Glutamatergic neuron (in vitro differentiated cells): Measurements from ENCODE around the gene C8G. TPM values are rescaled to one million over a fixed set of nuclear protein-coding genes. Genes with fewer than 3 reads are reported as not detected.

Experiments
- DNase-seq: peaks from one replicate; pipeline ENCODE4 v3.0.0; 2022
- H3K27ac Mint-ChIP-seq: one replicate; pipeline ENCODE4 v1.8.0; 2020; ENCODE audit warnings: mild to moderate bottlenecking, mixed read lengths, inconsistent platforms; ENCODE audit not compliant: unreplicated experiment
- H3K27me3 Mint-ChIP-seq: one replicate; pipeline ENCODE4 v1.8.0; 2020; ENCODE audit warnings: mild to moderate bottlenecking, moderate library complexity, mixed read lengths, inconsistent platforms; ENCODE audit not compliant: unreplicated experiment
- H3K36me3 Mint-ChIP-seq: one replicate; pipeline ENCODE4 v1.8.0; 2020; ENCODE audit warnings: mild to moderate bottlenecking, mixed read lengths, inconsistent platforms; ENCODE audit not compliant: unreplicated experiment
- H3K4me1 Mint-ChIP-seq: one replicate; pipeline ENCODE4 v1.8.0; 2020; ENCODE audit warnings: mild to moderate bottlenecking, low read depth, mixed read lengths, inconsistent platforms; ENCODE audit not compliant: unreplicated experiment
- H3K4me3 Mint-ChIP-seq: one replicate; pipeline ENCODE4 v1.8.0; 2020; ENCODE audit warnings: mild to moderate bottlenecking, mixed read lengths, inconsistent platforms; ENCODE audit not compliant: unreplicated experiment
- H3K9me3 Mint-ChIP-seq: one replicate; pipeline ENCODE4 v1.8.0; 2020; ENCODE audit warnings: mild to moderate bottlenecking, moderate library complexity, mixed read lengths, inconsistent platforms; ENCODE audit not compliant: unreplicated experiment
- total RNA-seq: library from RNA; stranded (reverse); fragmentation: NEBNext Ultra II Directional; extraction: Animal tissue kit (Norgen Biotek cat#: 25700); gene quantifications from one replicate; pipeline ENCODE4 v1.2.1, GENCODE V29; 2021; ENCODE audit not compliant: unreplicated experiment
- TF ChIP-seq, protein P1 (sequence below): fragments of 200-600 bp; sonication (generic); IDR thresholded peaks from one replicate; pipeline ENCODE4 v1.5.0; 2021; ENCODE audit not compliant: partially characterized antibody, unreplicated experiment

Gene C8G
- total RNA-seq, 1 donor from 2014 or later, result 14.5 TPM

DNA sequence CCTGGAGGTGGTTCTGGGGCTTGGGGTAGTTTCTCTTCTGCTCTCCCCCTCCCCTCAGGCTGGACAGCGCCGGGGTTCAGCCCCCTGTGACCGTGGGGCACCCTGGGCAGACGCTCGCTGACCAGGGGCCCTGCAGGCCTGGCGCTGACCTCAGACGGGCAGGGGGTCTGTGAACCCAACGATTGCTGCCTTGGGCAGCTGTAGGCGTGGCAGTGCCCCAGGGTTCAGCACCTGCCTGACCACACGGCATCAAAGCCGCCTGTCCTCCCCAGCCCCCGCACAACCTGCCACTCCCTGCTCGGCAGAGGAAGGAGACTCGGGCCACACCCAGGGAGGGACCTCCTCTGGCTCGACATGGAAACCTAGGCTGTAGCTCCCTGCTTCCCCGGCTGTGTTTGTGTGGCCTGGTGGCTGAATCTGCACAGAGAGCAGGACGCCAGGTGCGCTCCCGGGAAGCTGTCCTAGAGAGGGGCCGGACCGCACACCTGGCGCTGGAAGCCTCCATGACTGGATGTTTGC lies 19.2 kb downstream of the C8G start:
- Mint-ChIP-seq H3K4me1 (peaks cover 7% of the 10 kb centered on the region), H3K27me3 (peaks cover 4% of the 10 kb centered on the region), H3K27ac (no peak overlapping the region), H3K9me3 (peaks cover 2% of the 10 kb centered on the region), H3K4me3 (no peak overlapping the region), H3K36me3 (no peaks in the 10 kb centered on the region)
- TF ChIP-seq, protein P1, sequence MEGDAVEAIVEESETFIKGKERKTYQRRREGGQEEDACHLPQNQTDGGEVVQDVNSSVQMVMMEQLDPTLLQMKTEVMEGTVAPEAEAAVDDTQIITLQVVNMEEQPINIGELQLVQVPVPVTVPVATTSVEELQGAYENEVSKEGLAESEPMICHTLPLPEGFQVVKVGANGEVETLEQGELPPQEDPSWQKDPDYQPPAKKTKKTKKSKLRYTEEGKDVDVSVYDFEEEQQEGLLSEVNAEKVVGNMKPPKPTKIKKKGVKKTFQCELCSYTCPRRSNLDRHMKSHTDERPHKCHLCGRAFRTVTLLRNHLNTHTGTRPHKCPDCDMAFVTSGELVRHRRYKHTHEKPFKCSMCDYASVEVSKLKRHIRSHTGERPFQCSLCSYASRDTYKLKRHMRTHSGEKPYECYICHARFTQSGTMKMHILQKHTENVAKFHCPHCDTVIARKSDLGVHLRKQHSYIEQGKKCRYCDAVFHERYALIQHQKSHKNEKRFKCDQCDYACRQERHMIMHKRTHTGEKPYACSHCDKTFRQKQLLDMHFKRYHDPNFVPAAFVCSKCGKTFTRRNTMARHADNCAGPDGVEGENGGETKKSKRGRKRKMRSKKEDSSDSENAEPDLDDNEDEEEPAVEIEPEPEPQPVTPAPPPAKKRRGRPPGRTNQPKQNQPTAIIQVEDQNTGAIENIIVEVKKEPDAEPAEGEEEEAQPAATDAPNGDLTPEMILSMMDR, result no peak
- DNase-seq, result no peak

DNA sequence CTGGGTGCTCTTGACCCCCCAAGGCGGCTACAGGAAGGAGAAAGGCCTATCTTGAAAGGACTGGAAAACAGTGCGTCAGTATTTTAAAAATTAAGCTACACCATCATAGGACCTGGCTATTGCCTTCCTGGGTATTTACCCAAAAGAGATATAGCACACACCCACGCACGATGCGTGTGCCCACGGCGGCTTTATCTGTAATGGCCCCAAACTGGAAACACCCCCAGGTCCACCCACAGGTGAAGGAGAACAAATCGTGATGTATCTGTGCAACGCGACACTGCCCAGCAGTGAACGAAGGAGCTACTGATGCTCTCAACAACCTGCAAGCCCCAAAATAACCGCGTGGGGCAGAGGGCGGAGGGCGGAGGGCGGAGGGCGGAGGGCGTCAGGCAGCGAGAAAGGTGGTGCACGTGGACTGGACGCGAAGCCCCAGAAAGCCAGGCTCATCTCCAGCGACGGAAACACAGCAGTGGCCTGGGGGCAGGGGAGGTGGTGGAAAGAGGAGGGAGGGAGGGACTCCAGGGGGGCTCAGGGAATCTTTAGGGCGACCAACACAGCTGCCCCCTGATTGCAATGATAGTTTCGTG lies 19.9 kb downstream of the C8G start:
- peaks cover 4% of the 10 kb centered on the region for H3K27me3 Mint-ChIP-seq
- H3K9me3 Mint-ChIP-seq, result peaks cover 2% of the 10 kb centered on the region
- no peak overlapping the region for H3K27ac Mint-ChIP-seq
- TF ChIP-seq, protein P1, result no peak
- H3K36me3 Mint-ChIP-seq, result no peaks in the 10 kb centered on the region
- no peak overlapping the region for H3K4me3 Mint-ChIP-seq
- peaks cover 7% of the 10 kb centered on the region for H3K4me1 Mint-ChIP-seq
- DNase-seq, result no peak

DNA sequence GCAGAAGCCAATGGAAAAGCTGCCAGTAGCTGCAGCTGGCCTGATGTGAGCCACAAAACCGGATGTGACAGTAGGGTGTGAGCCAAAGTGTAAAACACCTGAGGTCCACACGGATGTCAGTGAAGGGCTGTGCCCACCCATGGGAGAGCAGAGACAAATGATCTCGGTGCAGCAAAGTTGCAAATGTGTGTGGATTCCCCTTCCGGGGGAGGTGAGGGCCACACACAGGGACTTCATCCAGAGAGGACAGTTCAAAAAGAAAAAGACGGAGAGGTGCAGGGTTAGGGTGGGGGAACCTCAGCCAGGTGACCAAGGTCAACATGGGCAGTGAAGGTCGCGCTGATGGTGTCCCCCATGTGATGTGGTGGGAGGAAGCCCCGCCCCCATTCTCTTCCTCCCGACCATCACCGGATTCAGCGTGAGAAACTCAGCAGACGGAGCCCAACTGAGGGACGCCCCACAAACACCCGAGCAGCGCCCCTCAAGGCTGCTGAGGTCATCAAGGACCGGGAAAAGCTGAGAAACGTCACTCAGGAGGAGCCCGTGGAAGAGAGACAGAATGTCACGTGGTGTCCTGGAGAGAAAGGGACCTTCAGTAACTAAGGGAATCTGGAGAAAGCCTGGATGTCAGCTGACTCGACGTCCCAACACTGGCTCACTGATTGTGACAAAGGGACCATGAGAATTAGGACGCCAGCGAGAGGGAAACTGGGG lies 20.9 kb downstream of the C8G start:
- Mint-ChIP-seq H3K27me3 (peaks cover 4% of the 10 kb centered on the region), H3K4me3 (peak overlapping the region; percentile 12), H3K4me1 (peaks cover 7% of the 10 kb centered on the region), H3K27ac (no peak overlapping the region), H3K36me3 (no peaks in the 10 kb centered on the region), H3K9me3 (peaks cover 2% of the 10 kb centered on the region)
- TF ChIP-seq, protein P1, result no peak
- DNase-seq, result no peak

DNA sequence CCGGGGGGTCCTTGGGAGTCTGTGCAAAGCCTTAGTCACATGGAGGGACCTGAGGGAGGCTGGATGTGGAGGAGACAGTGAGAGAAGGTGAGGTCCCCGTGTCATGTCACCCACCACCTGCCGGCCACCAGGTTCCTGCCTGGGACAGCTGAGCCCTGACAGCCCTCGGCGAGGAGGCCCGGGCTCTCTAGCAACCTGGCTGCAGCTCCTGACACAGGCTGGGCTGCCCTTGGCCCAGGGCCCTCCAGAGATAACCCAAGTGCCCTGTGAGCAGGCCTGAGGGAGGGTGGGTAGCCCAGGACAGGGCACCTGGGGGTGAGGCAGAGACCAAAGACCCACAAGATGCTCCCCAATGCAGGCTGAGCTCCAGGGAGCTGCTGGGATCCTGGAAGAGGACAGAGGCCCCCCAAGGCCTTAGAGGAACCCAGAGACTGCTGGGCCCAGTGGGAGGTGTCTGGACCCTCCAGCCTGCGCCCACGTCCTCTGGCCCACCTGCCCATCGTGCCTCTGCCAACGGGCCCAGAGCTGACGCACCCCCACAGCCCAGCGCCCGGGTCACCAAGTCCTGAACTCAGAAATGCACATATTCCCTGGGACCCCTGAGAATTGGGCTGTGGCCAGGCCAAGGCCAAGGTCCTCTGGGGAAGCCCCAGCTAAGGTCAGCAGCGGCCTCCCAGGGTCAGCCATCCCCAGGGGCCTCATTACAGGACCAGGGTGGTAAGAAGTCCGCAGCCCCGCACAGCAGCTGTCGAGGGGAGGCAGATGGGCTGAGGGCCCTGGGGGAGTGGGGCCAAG lies 23.5 kb downstream of the C8G start:
- Mint-ChIP-seq H3K36me3 (no peaks in the 10 kb centered on the region), H3K4me1 (peaks cover 2% of the 10 kb centered on the region), H3K9me3 (no peaks in the 10 kb centered on the region), H3K27ac (no peak overlapping the region), H3K4me3 (no peak overlapping the region), H3K27me3 (no peaks in the 10 kb centered on the region)
- no peak for DNase-seq
- TF ChIP-seq, protein P1, result no peak
